Activated CD8-positive, alpha-beta T cell treated with anti-CD3 and anti-CD28 coated beads for 36 hours (primary cell): ENCODE measurements around the gene PSME1. TPM values are rescaled to one million over a fixed set of nuclear protein-coding genes. Genes with fewer than 3 reads are reported as not detected.

Experiments used
- ATAC-seq: fragments of 200-7000 bp; cut with Tn5 transposase; one replicate; pipeline ENCODE4 v1.10.0; 2021; ENCODE audit warnings: mild to moderate bottlenecking, moderate library complexity
- CTCF ChIA-PET: fragments of 350-600 bp; sonication (Branson Sonifier 250); formaldehyde crosslinking; loops from one replicate; lab custom pipeline; 2021; ENCODE audit warnings: antibody characterized with exemption; lab: Charles Lee
- POLR2A ChIA-PET: fragments of 350-600 bp; sonication (Branson Sonifier 250); formaldehyde crosslinking; loops from one replicate; lab custom pipeline; 2021; ENCODE audit warnings: antibody characterized with exemption; lab: Charles Lee
- DNase-seq: peaks from one replicate; pipeline ENCODE4 v3.0.0-alpha.2; 2020
- H3K27ac Mint-ChIP-seq: one replicate; pipeline ENCODE4 v1.8.0; 2021; ENCODE audit warnings: mild to moderate bottlenecking, mixed read lengths
- H3K27me3 Mint-ChIP-seq: one replicate; pipeline ENCODE4 v1.8.0; 2021; ENCODE audit warnings: mixed read lengths
- H3K36me3 Mint-ChIP-seq: one replicate; pipeline ENCODE4 v1.8.0; 2021; ENCODE audit warnings: low read depth, mixed read lengths
- H3K4me1 Mint-ChIP-seq: one replicate; pipeline ENCODE4 v1.8.0; 2021; ENCODE audit warnings: low read depth, mixed read lengths
- H3K4me3 Mint-ChIP-seq: one replicate; pipeline ENCODE4 v1.8.0; 2021; ENCODE audit warnings: mild to moderate bottlenecking, moderate library complexity, mixed read lengths
- H3K9me3 Mint-ChIP-seq: one replicate; pipeline ENCODE4 v1.8.0; 2021; ENCODE audit warnings: mixed read lengths
- intact Hi-C: fragments of 100-400 bp; cut with micrococcal nuclease; formaldehyde crosslinking; loops from one replicate; pipeline ENCODE4 v1.10.0; 2022
- total RNA-seq, 2 experiments: library from RNA; stranded (reverse); gene quantifications; one replicate each; pipeline ENCODE4 v1.2.3, GENCODE V29; 2021
- TF ChIP-seq, protein P1 (sequence below): fragments of 200-600 bp; IDR thresholded peaks from one replicate; pipeline ENCODE4 v1.8.0; 2022; ENCODE audit warnings: antibody characterized with exemption, mild to moderate bottlenecking

Gene PSME1
- total RNA-seq, 2 experiments from 2014 or later = 451 to 460 TPM

DNA sequence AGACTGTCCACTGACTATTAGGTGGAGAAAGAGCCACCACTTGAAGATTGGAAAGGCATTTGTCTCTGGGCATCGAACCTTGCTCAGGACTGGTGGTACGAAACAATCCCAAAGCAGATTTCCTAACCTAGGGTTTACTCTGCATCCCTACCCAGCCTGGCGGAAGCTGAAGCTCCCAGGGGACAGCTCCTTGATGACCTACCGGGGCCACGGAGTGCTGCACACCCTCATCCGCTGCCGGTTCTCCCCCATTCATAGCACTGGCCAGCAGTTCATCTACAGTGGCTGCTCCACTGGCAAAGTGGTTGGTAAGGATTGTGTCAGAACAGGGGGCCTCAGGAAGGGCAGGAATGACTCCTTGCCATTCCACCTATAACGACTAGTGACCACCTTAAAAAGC is 14.8 kb upstream of the PSME1 start:
- Mint-ChIP-seq H3K4me3 (no peak overlapping the region), H3K4me1 (peaks cover 9% of the 10 kb centered on the region), H3K27ac (no peak overlapping the region), H3K9me3 (no peaks in the 10 kb centered on the region), H3K36me3 (peaks cover 45% of the 10 kb centered on the region), H3K27me3 (no peaks in the 10 kb centered on the region)
- ChIA-PET POLR2A (interaction anchor here (0.7 to 1.0 kb wide), 2 partner anchors 10 to 26 kb away, joined by 3 to 5 read pairs; partner anchors contain the start of genes FITM1 and RNF31), CTCF (interaction anchor here (1.2 to 2.0 kb wide), 4 partner anchors 11 to 63 kb away, joined by 3 to 5 read pairs (median 4); no protein-coding TSS in a partner anchor)
- TF ChIP-seq, protein P1, sequence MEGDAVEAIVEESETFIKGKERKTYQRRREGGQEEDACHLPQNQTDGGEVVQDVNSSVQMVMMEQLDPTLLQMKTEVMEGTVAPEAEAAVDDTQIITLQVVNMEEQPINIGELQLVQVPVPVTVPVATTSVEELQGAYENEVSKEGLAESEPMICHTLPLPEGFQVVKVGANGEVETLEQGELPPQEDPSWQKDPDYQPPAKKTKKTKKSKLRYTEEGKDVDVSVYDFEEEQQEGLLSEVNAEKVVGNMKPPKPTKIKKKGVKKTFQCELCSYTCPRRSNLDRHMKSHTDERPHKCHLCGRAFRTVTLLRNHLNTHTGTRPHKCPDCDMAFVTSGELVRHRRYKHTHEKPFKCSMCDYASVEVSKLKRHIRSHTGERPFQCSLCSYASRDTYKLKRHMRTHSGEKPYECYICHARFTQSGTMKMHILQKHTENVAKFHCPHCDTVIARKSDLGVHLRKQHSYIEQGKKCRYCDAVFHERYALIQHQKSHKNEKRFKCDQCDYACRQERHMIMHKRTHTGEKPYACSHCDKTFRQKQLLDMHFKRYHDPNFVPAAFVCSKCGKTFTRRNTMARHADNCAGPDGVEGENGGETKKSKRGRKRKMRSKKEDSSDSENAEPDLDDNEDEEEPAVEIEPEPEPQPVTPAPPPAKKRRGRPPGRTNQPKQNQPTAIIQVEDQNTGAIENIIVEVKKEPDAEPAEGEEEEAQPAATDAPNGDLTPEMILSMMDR = no peak
- intact Hi-C loops = no loop called here
- ATAC-seq (no peak), DNase-seq (no peak)

DNA sequence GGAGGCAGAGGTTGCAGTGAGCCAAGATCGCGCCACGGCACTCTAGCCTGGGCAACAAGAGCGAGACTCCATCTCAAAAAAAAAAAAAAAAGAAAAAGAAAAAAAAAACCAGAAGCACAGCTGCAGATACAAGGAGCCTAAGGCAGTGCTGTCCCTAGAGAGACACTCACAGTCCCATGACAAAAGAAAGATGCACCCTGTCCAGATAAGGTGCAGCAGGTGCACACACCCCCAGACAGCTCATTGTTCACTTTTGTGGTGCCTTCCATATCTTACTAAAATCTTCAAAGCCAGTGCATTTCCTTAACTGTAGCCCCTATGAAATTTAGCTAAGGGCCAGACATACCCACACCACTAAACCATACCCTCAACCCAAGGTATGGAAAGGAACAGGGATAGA is 13.6 kb upstream of the PSME1 start:
- no peak overlapping the region for H3K27ac Mint-ChIP-seq
- no peaks in the 10 kb centered on the region for H3K9me3 Mint-ChIP-seq
- POLR2A ChIA-PET = interaction anchor here (0.7 to 1.1 kb wide), 5 partner anchors 8 to 34 kb away, joined by 3 to 5 read pairs (median 3); partner anchors contain the start of genes FITM1 and PCK2
- CTCF ChIA-PET = interaction anchor here (0.7 to 2.0 kb wide), 3 partner anchors 10 to 15 kb away, joined by 3 to 5 read pairs (median 3); no protein-coding TSS in a partner anchor
- H3K4me1 Mint-ChIP-seq = no peaks in the 10 kb centered on the region
- ATAC-seq (no peak), DNase-seq (no peak)
- H3K36me3 Mint-ChIP-seq = peaks cover 40% of the 10 kb centered on the region
- no peaks in the 10 kb centered on the region for H3K27me3 Mint-ChIP-seq
- TF ChIP-seq, protein P1 = no peak
- H3K4me3 Mint-ChIP-seq = no peak overlapping the region
- intact Hi-C loops = no loop called here

DNA sequence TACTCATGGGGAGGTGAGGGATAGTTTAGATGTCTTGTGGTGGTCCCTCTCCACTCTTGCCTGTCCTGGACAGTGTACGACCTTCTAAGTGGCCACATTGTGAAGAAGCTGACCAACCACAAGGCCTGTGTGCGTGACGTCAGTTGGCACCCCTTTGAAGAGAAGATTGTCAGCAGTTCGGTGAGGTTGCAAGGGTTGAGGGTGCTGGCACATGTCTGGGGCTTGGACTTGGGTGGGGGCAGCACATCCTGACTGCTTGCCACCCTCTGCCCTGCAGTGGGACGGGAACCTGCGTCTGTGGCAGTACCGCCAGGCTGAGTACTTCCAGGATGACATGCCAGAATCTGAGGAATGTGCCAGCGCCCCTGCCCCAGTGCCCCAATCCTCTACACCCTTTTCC is 13.1 kb upstream of the PSME1 start:
- ATAC-seq = no peak
- ChIA-PET CTCF (interaction anchor here (0.7 to 2.0 kb wide), 2 partner anchors 8 to 9 kb away, joined by 3 to 5 read pairs; partner anchors contain the start of genes DCAF11 and NRL), POLR2A (interaction anchor here (1.0 to 4.2 kb wide), 3 partner anchors 13 to 28 kb away, joined by 3 to 30 read pairs (median 3); partner anchors contain the start of genes PCK2 and PSME1)
- H3K36me3 Mint-ChIP-seq = peaks cover 36% of the 10 kb centered on the region
- H3K4me1 Mint-ChIP-seq = no peaks in the 10 kb centered on the region
- H3K4me3 Mint-ChIP-seq = no peak overlapping the region
- no peak for DNase-seq
- H3K27me3 Mint-ChIP-seq = no peaks in the 10 kb centered on the region
- TF ChIP-seq, protein P1 = no peak
- no peaks in the 10 kb centered on the region for H3K9me3 Mint-ChIP-seq
- intact Hi-C loops = no loop called here
- no peak overlapping the region for H3K27ac Mint-ChIP-seq

DNA sequence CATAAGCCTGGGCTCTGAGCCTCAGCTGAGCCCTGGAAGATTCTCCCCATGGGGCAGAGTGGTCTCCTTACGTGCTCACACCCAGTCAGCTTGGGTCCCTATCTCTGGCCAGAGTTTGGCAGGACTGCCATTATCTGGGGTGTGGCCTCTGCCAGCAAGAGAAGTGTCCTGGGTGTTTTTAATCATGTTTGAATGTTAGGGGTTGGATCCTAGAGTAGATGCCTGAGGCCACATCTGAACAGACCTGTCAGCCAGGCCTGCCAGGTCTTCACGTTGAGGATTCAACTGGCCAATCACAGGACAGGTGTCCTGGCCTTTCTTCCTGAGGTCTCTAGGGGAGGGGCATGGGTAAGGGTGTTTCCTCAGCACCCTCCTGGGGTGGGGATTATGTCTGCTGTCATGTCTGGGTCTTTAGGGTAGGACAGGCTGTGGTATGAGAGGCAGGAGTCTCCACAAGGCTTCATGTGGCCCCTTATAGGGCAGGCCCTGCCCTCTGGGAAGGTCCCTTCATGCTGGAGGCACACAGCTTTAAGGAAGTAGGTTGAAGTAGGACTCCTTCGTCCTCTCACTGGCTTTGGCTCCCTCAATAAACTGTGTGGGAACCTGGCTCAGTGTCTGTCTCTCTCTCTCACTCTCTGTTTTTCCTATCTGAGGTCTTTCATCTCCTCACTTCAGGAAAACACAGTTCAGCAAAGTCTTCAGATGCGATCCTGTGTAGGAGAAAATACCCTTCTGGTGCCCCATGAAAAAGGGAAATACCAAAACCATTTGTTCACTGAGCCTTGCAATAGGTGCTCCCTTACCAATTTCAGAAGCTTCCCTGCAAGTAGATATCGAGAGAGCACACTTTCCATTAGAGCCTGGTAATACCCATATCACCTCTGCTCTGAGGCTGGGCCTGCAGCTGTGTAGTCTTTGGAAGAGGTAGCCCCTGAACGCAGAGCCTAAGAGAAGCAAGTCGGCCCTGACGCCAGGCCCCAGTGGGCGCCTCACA is 12.3 kb upstream of the PSME1 start:
- no peaks in the 10 kb centered on the region for H3K27me3 Mint-ChIP-seq
- H3K4me1 Mint-ChIP-seq = no peaks in the 10 kb centered on the region
- H3K4me3 Mint-ChIP-seq = no peak overlapping the region
- H3K36me3 Mint-ChIP-seq = peaks cover 28% of the 10 kb centered on the region
- intact Hi-C loops = no loop called here
- POLR2A ChIA-PET = interaction anchor here (1.0 to 4.2 kb wide), 5 partner anchors 9 to 29 kb away, joined by 3 to 30 read pairs (median 3); partner anchors contain the start of genes PCK2 and PSME1
- TF ChIP-seq, protein P1 = no peak
- peak; percentile 61 for ATAC-seq
- peak overlapping the region; percentile 52 for H3K27ac Mint-ChIP-seq
- H3K9me3 Mint-ChIP-seq = no peaks in the 10 kb centered on the region
- CTCF ChIA-PET = interaction anchor here (0.7 kb wide), 1 partner anchor 9 kb away, joined by 3 read pairs; the partner anchor contains the start of genes DCAF11 and NRL
- DNase-seq = no peak
